HCT116 (cell line): ENCODE data around the gene ZNF10. TPM values are rescaled to one million over a fixed set of nuclear protein-coding genes. Genes with fewer than 3 reads are reported as not detected.

ENCODE experiments used
- ATAC-seq: fragments of 200-7000 bp; cut with Tn5 transposase; 2 replicates; pipeline ENCODE4 v1.9.1; 2020; ENCODE audit warnings: mild to moderate bottlenecking, moderate library complexity
- BruUV-seq: library from RNA; stranded (reverse); fragments of 400-500 nt; replicated peaks from 2 replicates; lab custom pipeline; 2021; lab: Mats Ljungman, UMichigan
- CTCF ChIA-PET: fragments of 300-600 bp; sonication (Branson Sonifier 250); formaldehyde crosslinking; loops from one replicate; lab custom pipeline; 2021; ENCODE audit warnings: antibody characterized with exemption; lab: Charles Lee
- POLR2A ChIA-PET: fragments of 300-600, 350-600 bp; sonication (Branson Sonifier 250); formaldehyde crosslinking; loops from one replicate; lab custom pipeline; 2021; ENCODE audit warnings: antibody characterized with exemption; lab: Charles Lee
- RAD21 ChIA-PET, 2 experiments: fragments of 300-600 bp; sonication (Branson Sonifier 250); formaldehyde crosslinking; loops; one replicate each; lab custom pipeline; 2023; ENCODE audit warnings: low total read pairs in 2 of 2; ENCODE audit not compliant: uncharacterized antibody in 2 of 2, unreplicated experiment in 2 of 2, low non-redundant PET in 1 of 2; lab: Charles Lee
- DNase-seq: peaks from one replicate; pipeline ENCODE4 v3.0.0-alpha.2; 2010; ENCODE audit warnings: low read depth, low spot score
- H2AFZ ChIP-seq: fragments of 200-600 bp; shearing (Covaris generic), sonication (generic); 2 replicates; pipeline ENCODE4 v1.6.1; 2017; ENCODE audit warnings: low read depth, mixed run types, mixed read lengths, antibody characterized with exemption, low read length; ENCODE audit not compliant: poor library complexity, severe bottlenecking
- H3K27ac ChIP-seq: 2 replicates; pipeline ENCODE4 v1.5.1; 2012; ENCODE audit warnings: low read depth, low read length
- H3K27me3 ChIP-seq: fragments of 200-600 bp; sonication (generic); 2 replicates; pipeline ENCODE4 v1.6.1; 2016; ENCODE audit warnings: mixed run types, low read length, mixed read lengths; ENCODE audit not compliant: insufficient read depth
- H3K36me3 ChIP-seq, 2 experiments: fragments of 200-500 bp in 1 of 2; fragments of 200-600 bp in 1 of 2; sonication (Bioruptor generic) in 1 of 2; sonication (generic) in 1 of 2; 2 replicates each; pipeline versions ENCODE4 v1.5.1 to v1.6.1; 2014 to 2016; ENCODE audit warnings: low read length in 2 of 2, inconsistent platforms in 1 of 2, mixed read lengths in 1 of 2, mixed run types in 1 of 2; ENCODE audit not compliant: insufficient read depth in 2 of 2, control insufficient read depth in 1 of 2
- H3K4me1 ChIP-seq, 2 experiments: fragments of 200-600 bp in 1 of 2; sonication (generic) in 1 of 2; 2 replicates each; pipeline versions ENCODE4 v1.5.1 to v1.6.1; 2012 to 2017; ENCODE audit warnings: low read length in 2 of 2, inconsistent platforms in 1 of 2, mild to moderate bottlenecking in 1 of 2, mixed read lengths in 1 of 2, mixed run types in 1 of 2, moderate library complexity in 1 of 2; ENCODE audit not compliant: insufficient read depth in 2 of 2, control insufficient read depth in 1 of 2
- H3K4me2 ChIP-seq: fragments of 200-600 bp; sonication (generic); 2 replicates; pipeline ENCODE4 v1.6.1; 2017; ENCODE audit warnings: mixed run types, low read length, mixed read lengths
- H3K4me3 ChIP-seq, 2 experiments: fragments of 200-600 bp in 1 of 2; sonication (generic) in 1 of 2; replicated peaks in 1 of 2; 2 replicates each; pipeline ENCODE4 v1.5.1; 2011 to 2016; ENCODE audit warnings: low read length in 2 of 2, control low read depth in 1 of 2, low read depth in 1 of 2, mild to moderate bottlenecking in 1 of 2, mixed read lengths in 1 of 2, mixed run types in 1 of 2
- H3K79me2 ChIP-seq: fragments of 200-600 bp; sonication (generic); 2 replicates; pipeline ENCODE4 v1.6.1; 2017; ENCODE audit warnings: mild to moderate bottlenecking, mixed run types, low read length, moderate library complexity, mixed read lengths; ENCODE audit not compliant: insufficient read depth
- H3K9ac ChIP-seq: fragments of 200-600 bp; sonication (generic); 2 replicates; pipeline ENCODE4 v1.6.1; 2016; ENCODE audit warnings: low read length, mixed read lengths
- H3K9me2 ChIP-seq: fragments of 200-600 bp; sonication (generic), shearing (Covaris generic); 2 replicates; pipeline ENCODE4 v1.6.1; 2017; ENCODE audit warnings: mixed run types, mild to moderate bottlenecking, moderate library complexity; ENCODE audit not compliant: insufficient read depth
- H3K9me3 ChIP-seq, 2 experiments: fragments of 200-500 bp in 1 of 2; fragments of 200-600 bp in 1 of 2; sonication (Bioruptor generic) in 1 of 2; sonication (generic) in 1 of 2; 2 replicates each; pipeline ENCODE4 v1.6.1; 2014 to 2017; ENCODE audit warnings: low read length in 2 of 2, mixed read lengths in 2 of 2, inconsistent platforms in 1 of 2, low read depth in 1 of 2, mild to moderate bottlenecking in 1 of 2, mixed run types in 1 of 2, moderate library complexity in 1 of 2; ENCODE audit not compliant: control insufficient read depth in 1 of 2, insufficient read depth in 1 of 2
- H4K20me1 ChIP-seq: fragments of 200-600 bp; sonication (generic), shearing (Covaris generic); 2 replicates; pipeline ENCODE4 v1.6.1; 2017; ENCODE audit warnings: mixed run types, mild to moderate bottlenecking, moderate library complexity; ENCODE audit not compliant: insufficient read depth
- CBX3 ChIP-seq: IDR thresholded peaks from 2 replicates; pipeline ENCODE4 v1.6.1; 2012; ENCODE audit warnings: low read depth
- CTCF ChIP-seq, 3 experiments: fragments of 200-600 bp in 1 of 3; sonication (generic) in 1 of 3; IDR thresholded peaks in 2 of 3; conservative IDR thresholded peaks in 1 of 3; 2 replicates each; pipeline ENCODE4 v1.5.1; 2012 to 2017; ENCODE audit warnings: low read depth in 2 of 3, low read length in 2 of 3, antibody characterized with exemption in 1 of 3, borderline replicate concordance in 1 of 3, control low read depth in 1 of 3, mild to moderate bottlenecking in 1 of 3, mixed read lengths in 1 of 3, mixed run types in 1 of 3, moderate library complexity in 1 of 3; ENCODE audit not compliant: insufficient read depth in 1 of 3
- EGR1 ChIP-seq: IDR thresholded peaks from 2 replicates; pipeline ENCODE4 v1.6.1; 2012; ENCODE audit warnings: low read depth
- ELF1 ChIP-seq: IDR thresholded peaks from 2 replicates; pipeline ENCODE4 v1.6.1; 2012; ENCODE audit warnings: low read depth, borderline replicate concordance
- EZH2 ChIP-seq: fragments of 200-600 bp; sonication (generic); IDR thresholded peaks from 2 replicates; pipeline ENCODE4 v1.6.1; 2017; ENCODE audit warnings: antibody characterized with exemption, mixed run types
- EZH2phosphoT487 ChIP-seq: fragments of 200-600 bp; IDR thresholded peaks from 2 replicates; pipeline ENCODE4 v1.6.1; 2018; ENCODE audit warnings: antibody characterized with exemption, borderline replicate concordance
- FOSL1 ChIP-seq: IDR thresholded peaks from 2 replicates; pipeline ENCODE4 v1.6.1; 2012; ENCODE audit warnings: low read depth
- JUND ChIP-seq: IDR thresholded peaks from 2 replicates; pipeline ENCODE4 v1.6.1; 2012
- RAD21 ChIP-seq: IDR thresholded peaks from 2 replicates; pipeline ENCODE4 v1.6.1; 2012; ENCODE audit warnings: low read depth, mild to moderate bottlenecking
- REST ChIP-seq: IDR thresholded peaks from 2 replicates; pipeline ENCODE4 v1.6.1; 2012; ENCODE audit warnings: low read depth
- SP1 ChIP-seq: IDR thresholded peaks from 2 replicates; pipeline ENCODE4 v1.6.1; 2012; ENCODE audit warnings: low read depth
- SRF ChIP-seq: IDR thresholded peaks from 2 replicates; pipeline ENCODE4 v1.6.1; 2012; ENCODE audit warnings: low read depth
- TCF7L2 ChIP-seq: IDR thresholded peaks from 2 replicates; pipeline ENCODE4 v1.7.0; 2011; ENCODE audit warnings: borderline replicate concordance, inconsistent platforms; ENCODE audit not compliant: insufficient read depth, insufficient read length; ENCODE audit errors: extremely low read depth
- YY1 ChIP-seq: IDR thresholded peaks from 2 replicates; pipeline ENCODE4 v1.6.1; 2011; ENCODE audit warnings: low read length, low read depth, moderate library complexity, mild to moderate bottlenecking; ENCODE audit not compliant: insufficient replicate concordance; ENCODE audit errors: extremely low read depth
- ZBTB33 ChIP-seq: IDR thresholded peaks from 2 replicates; pipeline ENCODE4 v1.6.1; 2011; ENCODE audit warnings: mild to moderate bottlenecking, low read length, moderate library complexity; ENCODE audit not compliant: insufficient replicate concordance; ENCODE audit errors: extremely low read depth
- ZFX ChIP-seq: fragments of 450-650 bp; IDR thresholded peaks from 2 replicates; pipeline ENCODE4 v1.6.1; 2017
- ZNF274 ChIP-seq: fragments of 200-500 bp; sonication (Bioruptor generic); IDR thresholded peaks from 2 replicates; pipeline ENCODE4 v1.6.1; 2014; ENCODE audit warnings: mild to moderate bottlenecking, low read depth, low read length, inconsistent platforms
- intact Hi-C: fragments of 100-400 bp; cut with micrococcal nuclease; formaldehyde crosslinking; loops from 2 replicates; pipeline ENCODE4 v1.10.0; 2022
- total RNA-seq: library from RNA; stranded (reverse); gene quantifications from one replicate; pipeline ENCODE4 v1.2.1, GENCODE V29; 2021; ENCODE audit not compliant: unreplicated experiment

Gene ZNF10
- total RNA-seq, 1 experiment from 2014 or later = not detected

GRCh38 chr12:133135747-133136146 lies 5.3 kb downstream of the ZNF10 start:
- POLR2A ChIA-PET = no interaction called here
- no peaks in the 10 kb centered on the region for H3K9me2 ChIP-seq
- no peak overlapping the region for H3K4me2 ChIP-seq
- no peak overlapping the region for H3K4me3 ChIP-seq
- no peaks in the 10 kb centered on the region for H3K79me2 ChIP-seq
- no peaks in the 10 kb centered on the region for H3K4me1 ChIP-seq
- no peak for ATAC-seq
- H3K36me3 ChIP-seq = no peaks in the 10 kb centered on the region
- no peaks in the 10 kb centered on the region for H3K27me3 ChIP-seq
- H3K27ac ChIP-seq = no peak overlapping the region
- H3K9ac ChIP-seq = no peak overlapping the region
- no peaks in the 10 kb centered on the region for H4K20me1 ChIP-seq
- no peak for DNase-seq
- H2AFZ ChIP-seq = no peak overlapping the region
- CTCF ChIA-PET = no interaction called here
- peaks cover 7 to 9% of the 10 kb centered on the region in 2 experiments; a peak in 2 of 4 replicates for H3K9me3 ChIP-seq
- intact Hi-C loops = no loop called here
- TF ChIP-seq EGR1 = no peak
- TF ChIP-seq REST = no peak
- no peak for TF ChIP-seq ZFX
- no peak for TF ChIP-seq RAD21
- TF ChIP-seq JUND = no peak
- TF ChIP-seq ZNF274 = no peak
- no peak for TF ChIP-seq FOSL1
- no peak for TF ChIP-seq CBX3
- no peak for TF ChIP-seq YY1
- TF ChIP-seq ZBTB33 = no peak
- TF ChIP-seq ELF1 = no peak
- TF ChIP-seq SRF = no peak
- TF ChIP-seq SP1 = no peak
- no peak for TF ChIP-seq EZH2
- TF ChIP-seq EZH2phosphoT487 = no peak
- TF ChIP-seq TCF7L2 = no peak
- no peak for TF ChIP-seq CTCF (IDR thresholded peaks at IDR 0.05 in 2 of 3, conservative IDR thresholded peaks at IDR 0.05 in 1 of 3; ENCODE audit: borderline replicate concordance in 1 of 3, insufficient read depth in 1 of 3, low read depth in 2 of 3, low read length in 2 of 3)
- TF ChIP-seq, all 23 proteins: peak for 0
- BruUV-seq = no TSS peak
- RAD21 ChIA-PET = no interaction called here
